Esophagus squamous epithelium (tissue), 4 donors: ENCODE results near the gene SUSD4.

Experiments used
- POLR2A ChIP-seq, 4 donors: fragments of 450-650 bp; IDR thresholded peaks; one replicate each; pipeline ENCODE4 v1.6.1; 2017; ENCODE audit warnings: antibody characterized with exemption in 4 of 4, mild to moderate bottlenecking in 4 of 4, moderate library complexity in 3 of 4
- TF ChIP-seq, protein P1 (sequence below), 6 experiments: fragments of 450-650 bp in 4 of 6; fragments of 200-600 bp in 2 of 6; sonication (generic) in 2 of 6; IDR thresholded peaks; one replicate each; pipeline ENCODE4 v1.5.1; 2016 to 2019; ENCODE audit warnings: antibody characterized with exemption in 6 of 6, mild to moderate bottlenecking in 4 of 6, moderate library complexity in 4 of 6

GRCh38 chr1:223180731-223181321, 183.2 kb downstream of the SUSD4 start:
- TF ChIP-seq, protein P1, sequence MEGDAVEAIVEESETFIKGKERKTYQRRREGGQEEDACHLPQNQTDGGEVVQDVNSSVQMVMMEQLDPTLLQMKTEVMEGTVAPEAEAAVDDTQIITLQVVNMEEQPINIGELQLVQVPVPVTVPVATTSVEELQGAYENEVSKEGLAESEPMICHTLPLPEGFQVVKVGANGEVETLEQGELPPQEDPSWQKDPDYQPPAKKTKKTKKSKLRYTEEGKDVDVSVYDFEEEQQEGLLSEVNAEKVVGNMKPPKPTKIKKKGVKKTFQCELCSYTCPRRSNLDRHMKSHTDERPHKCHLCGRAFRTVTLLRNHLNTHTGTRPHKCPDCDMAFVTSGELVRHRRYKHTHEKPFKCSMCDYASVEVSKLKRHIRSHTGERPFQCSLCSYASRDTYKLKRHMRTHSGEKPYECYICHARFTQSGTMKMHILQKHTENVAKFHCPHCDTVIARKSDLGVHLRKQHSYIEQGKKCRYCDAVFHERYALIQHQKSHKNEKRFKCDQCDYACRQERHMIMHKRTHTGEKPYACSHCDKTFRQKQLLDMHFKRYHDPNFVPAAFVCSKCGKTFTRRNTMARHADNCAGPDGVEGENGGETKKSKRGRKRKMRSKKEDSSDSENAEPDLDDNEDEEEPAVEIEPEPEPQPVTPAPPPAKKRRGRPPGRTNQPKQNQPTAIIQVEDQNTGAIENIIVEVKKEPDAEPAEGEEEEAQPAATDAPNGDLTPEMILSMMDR (IDR thresholded peaks at IDR 0.05): no peak
- TF ChIP-seq POLR2A (IDR thresholded peaks at IDR 0.05): peak in 1 of 4 donors; percentile 5
